Peyer's patch (tissue), 4 donors: ENCODE data around the gene QRFP. TPM values are rescaled to one million over a fixed set of nuclear protein-coding genes. Genes with fewer than 3 reads are reported as not detected.

Source experiments
- DNase-seq, 3 donors: peaks; one replicate each; pipeline ENCODE4 v3.0.0-alpha.2; 2017 to 2019
- H3K27ac ChIP-seq, 4 donors: fragments of 200-600 bp; sonication (generic); one replicate each; pipeline ENCODE4 v1.5.1; 2016 to 2019
- H3K27me3 ChIP-seq, 2 donors: fragments of 200-600 bp; sonication (generic); one replicate each; pipeline ENCODE4 v1.5.1; 2019
- H3K36me3 ChIP-seq, 3 donors: fragments of 200-600 bp; sonication (generic); one replicate each; pipeline ENCODE4 v1.5.1; 2016 to 2019
- H3K4me1 ChIP-seq, 4 donors: fragments of 200-600 bp; sonication (generic); one replicate each; pipeline ENCODE4 v1.5.1; 2016 to 2019
- H3K4me3 ChIP-seq, 4 donors: fragments of 200-600 bp; sonication (generic); 1 replicate in 3 of 4; 2 replicates in 1 of 4; pipeline ENCODE4 v1.5.1; 2016 to 2019; ENCODE audit warnings: mild to moderate bottlenecking in 1 of 4
- H3K9me3 ChIP-seq, 4 donors: fragments of 200-600 bp; sonication (generic); one replicate each; pipeline ENCODE4 v1.5.1; 2016 to 2019; ENCODE audit warnings: mild to moderate bottlenecking in 1 of 4
- CTCF ChIP-seq, 6 experiments: fragments of 450-650 bp in 4 of 6; fragments of 200-600 bp in 2 of 6; sonication (generic) in 1 of 6; IDR thresholded peaks; one replicate each; pipeline ENCODE4 v1.5.1; 2017 to 2019; ENCODE audit warnings: antibody characterized with exemption in 6 of 6, mild to moderate bottlenecking in 3 of 6, moderate library complexity in 1 of 6
- POLR2A ChIP-seq, 2 donors: fragments of 450-650 bp; IDR thresholded peaks; one replicate each; pipeline ENCODE4 v1.5.1; 2017; ENCODE audit warnings: antibody characterized with exemption in 2 of 2, mild to moderate bottlenecking in 2 of 2, moderate library complexity in 2 of 2
- total RNA-seq, 4 donors: library from RNA; depleted of rRNA; stranded (reverse); fragments of >200 nt; gene quantifications; one replicate each; pipeline ENCODE4 v1.1.0, GENCODE V29; 2016

QRFP gene
- total RNA-seq, 4 donors from 2014 or later: not detected

DNA sequence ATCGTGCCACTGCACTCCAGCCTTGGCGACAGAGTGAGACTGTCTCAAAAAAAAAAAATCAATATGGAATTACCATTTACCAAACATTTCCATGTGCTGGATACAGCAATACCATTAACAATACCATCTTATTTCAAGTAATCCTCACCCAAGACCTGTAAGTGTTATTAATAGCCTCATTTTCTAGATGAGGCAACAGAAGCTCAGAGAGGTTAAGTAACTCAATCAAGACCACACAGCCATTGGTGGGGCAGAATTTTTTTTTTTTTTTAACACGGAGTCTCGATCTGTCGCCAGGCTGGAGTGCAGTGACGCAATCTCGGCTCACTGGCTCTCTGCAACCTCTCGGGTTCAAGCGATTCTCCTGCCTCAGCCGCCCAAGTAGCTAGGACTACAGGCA is 46.1 kb upstream of the QRFP start:
- TF ChIP-seq CTCF (IDR thresholded peaks at IDR 0.05) (no peak), POLR2A (IDR thresholded peaks at IDR 0.05) (no peak)
- H3K4me3 ChIP-seq: no peak overlapping the region
- DNase-seq: no peak
- H3K27me3 ChIP-seq: peaks cover 0 to 22% of the 10 kb centered on the region in 2 donors
- no peaks in the 10 kb centered on the region for H3K36me3 ChIP-seq
- H3K9me3 ChIP-seq: no peaks in the 10 kb centered on the region
- peaks cover 0 to 29% (median 12%) of the 10 kb centered on the region in 4 donors for H3K4me1 ChIP-seq
- H3K27ac ChIP-seq: no peak overlapping the region

DNA sequence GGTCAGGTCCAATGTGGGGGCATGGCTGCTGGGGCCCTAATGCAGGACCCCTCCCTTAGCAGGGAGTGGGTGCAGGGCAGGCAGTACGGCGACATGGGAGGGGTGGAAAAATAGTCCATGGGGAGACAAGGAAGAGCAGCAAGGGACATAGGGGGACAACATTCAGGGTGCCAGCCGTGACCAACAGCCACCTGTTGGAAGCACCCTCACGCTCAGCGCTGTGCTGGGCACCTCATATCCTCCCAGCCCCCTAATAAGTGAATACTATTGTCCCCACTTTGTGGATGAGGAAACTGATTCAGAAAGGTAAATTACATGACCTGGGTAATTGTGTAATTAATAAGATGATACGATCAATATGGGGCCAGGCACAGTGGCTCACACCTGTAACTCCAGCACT is 45.5 kb upstream of the QRFP start:
- H3K36me3 ChIP-seq: no peaks in the 10 kb centered on the region
- H3K27ac ChIP-seq: no peak overlapping the region
- no peak for DNase-seq
- H3K4me3 ChIP-seq: no peak overlapping the region
- H3K4me1 ChIP-seq: peaks cover 0 to 29% (median 12%) of the 10 kb centered on the region in 4 donors
- TF ChIP-seq CTCF (IDR thresholded peaks at IDR 0.05): no peak
- TF ChIP-seq POLR2A (IDR thresholded peaks at IDR 0.05): no peak
- H3K27me3 ChIP-seq: peaks cover 0 to 22% of the 10 kb centered on the region in 2 donors
- no peaks in the 10 kb centered on the region for H3K9me3 ChIP-seq

DNA sequence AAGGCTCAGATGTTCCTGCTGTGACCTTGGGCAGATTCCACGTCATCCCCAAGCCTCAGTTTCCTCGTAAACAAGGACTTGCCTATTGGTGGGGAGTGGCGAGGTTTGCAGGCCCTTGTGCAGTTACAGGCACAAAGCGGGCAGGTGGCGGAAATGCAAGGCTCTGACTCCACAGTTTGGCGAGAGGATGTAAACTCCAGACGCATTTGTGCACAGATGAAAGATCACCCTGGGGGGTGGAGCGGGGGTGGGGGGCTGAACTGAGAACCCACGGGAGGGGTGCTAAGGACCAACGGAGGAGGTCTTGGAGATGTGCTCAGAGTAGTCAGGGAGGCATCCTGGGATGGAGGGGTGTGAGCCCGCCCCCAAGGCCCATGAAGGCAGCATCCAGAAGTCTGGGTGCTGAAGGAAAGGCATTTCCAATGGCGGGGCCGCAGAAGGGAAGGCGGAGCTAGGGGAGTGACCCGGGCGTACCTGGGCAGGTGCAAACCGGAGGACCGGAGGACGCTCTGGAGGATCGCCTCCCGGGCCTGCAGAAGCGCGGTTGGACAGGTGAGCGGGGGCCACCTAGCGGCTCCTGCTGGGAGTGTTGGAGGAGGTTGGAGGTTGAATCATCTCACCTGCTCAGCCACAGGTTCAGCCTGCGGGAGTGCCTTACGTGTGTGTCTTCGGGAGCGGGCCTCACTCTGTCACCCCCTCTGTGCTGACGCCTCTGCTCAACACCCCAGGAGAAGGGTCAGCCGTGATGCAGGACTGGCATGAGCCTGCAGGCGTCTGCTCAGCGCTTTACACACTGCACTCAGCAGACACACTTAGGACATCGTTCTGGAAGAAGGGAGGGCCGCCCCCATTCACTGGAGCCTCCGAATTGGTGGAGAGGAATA is 44.3 kb upstream of the QRFP start:
- no peaks in the 10 kb centered on the region for H3K9me3 ChIP-seq
- H3K27me3 ChIP-seq: peaks cover 0 to 22% of the 10 kb centered on the region in 2 donors
- no peak overlapping the region for H3K27ac ChIP-seq
- TF ChIP-seq POLR2A (IDR thresholded peaks at IDR 0.05): no peak
- TF ChIP-seq CTCF (IDR thresholded peaks at IDR 0.05): peak; percentile 55 to 93 (median 88)
- H3K4me3 ChIP-seq: peak overlapping the region in 1 of 4 donors; percentile 1
- H3K36me3 ChIP-seq: no peaks in the 10 kb centered on the region
- H3K4me1 ChIP-seq: peaks cover 0 to 34% (median 12%) of the 10 kb centered on the region in 4 donors
- peak; percentile 71 to 93 (median 92) for DNase-seq

DNA sequence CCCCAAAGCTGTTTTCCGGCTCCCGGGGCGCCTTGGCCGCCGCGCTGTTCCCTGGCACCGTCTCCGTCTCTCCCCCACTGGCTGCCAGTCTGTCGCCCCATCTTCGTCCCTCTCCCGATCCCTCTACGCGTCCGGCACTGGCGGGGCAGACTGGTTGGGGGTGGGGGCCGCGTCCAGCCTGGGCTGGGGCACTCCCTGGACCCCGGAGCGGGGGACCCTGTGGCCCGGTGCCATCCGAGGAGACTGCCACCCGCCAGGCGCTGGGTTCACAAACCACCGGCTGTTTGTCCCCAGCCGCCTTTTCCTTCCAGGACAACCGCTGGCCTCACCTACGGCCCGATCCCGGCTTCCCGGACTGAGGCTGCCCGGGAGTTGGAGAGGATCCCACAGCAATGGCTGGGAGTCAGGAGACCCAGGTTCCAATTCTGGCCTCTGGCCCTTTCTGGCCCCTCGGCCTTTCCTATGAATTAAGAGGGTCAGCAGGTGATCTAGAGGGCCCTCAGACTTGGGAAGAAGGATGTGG is 43.5 kb upstream of the QRFP start:
- peaks cover 0 to 22% of the 10 kb centered on the region in 2 donors for H3K27me3 ChIP-seq
- peak overlapping the region in 3 of 4 donors; percentile 43 to 66 (median 54) for H3K4me3 ChIP-seq
- TF ChIP-seq CTCF (IDR thresholded peaks at IDR 0.05) (no peak), POLR2A (IDR thresholded peaks at IDR 0.05) (no peak)
- H3K9me3 ChIP-seq: no peaks in the 10 kb centered on the region
- no peak for DNase-seq
- H3K4me1 ChIP-seq: peaks cover 0 to 38% (median 12%) of the 10 kb centered on the region in 4 donors
- H3K27ac ChIP-seq: no peak overlapping the region
- no peaks in the 10 kb centered on the region for H3K36me3 ChIP-seq

GRCh38 chr9:130939405-130940026 is 42.9 kb upstream of the QRFP start:
- H3K9me3 ChIP-seq: no peaks in the 10 kb centered on the region
- H3K27me3 ChIP-seq: peaks cover 0 to 25% of the 10 kb centered on the region in 2 donors
- peaks cover 0 to 38% (median 12%) of the 10 kb centered on the region in 4 donors for H3K4me1 ChIP-seq
- H3K4me3 ChIP-seq: peak overlapping the region; percentile 12 to 66 (median 48)
- TF ChIP-seq POLR2A (IDR thresholded peaks at IDR 0.05): no peak
- no peak for TF ChIP-seq CTCF (IDR thresholded peaks at IDR 0.05)
- no peak for DNase-seq
- H3K36me3 ChIP-seq: no peaks in the 10 kb centered on the region
- H3K27ac ChIP-seq: no peak overlapping the region
